Head of caudate nucleus (tissue), 42 donors: Measurements from ENCODE around the gene PDXK.
"Not testable (repeated sequence)": the region's sequence is repeated elsewhere in the genome, so short reads cannot be mapped to it uniquely, and the experiment has no call there.

Experiments
- DNase-seq, 42 donors: peaks; one replicate each; pipeline versions ENCODE4 v3.0.0 to v3.0.0-alpha.2; 2020 to 2021; ENCODE audit warnings: mixed read lengths in 7 of 42
- intact Hi-C: fragments of 100-400 bp; cut with DNase I; formaldehyde crosslinking; loops from one replicate; pipeline ENCODE4 v1.15.0; 2022

The PDXK gene

DNA sequence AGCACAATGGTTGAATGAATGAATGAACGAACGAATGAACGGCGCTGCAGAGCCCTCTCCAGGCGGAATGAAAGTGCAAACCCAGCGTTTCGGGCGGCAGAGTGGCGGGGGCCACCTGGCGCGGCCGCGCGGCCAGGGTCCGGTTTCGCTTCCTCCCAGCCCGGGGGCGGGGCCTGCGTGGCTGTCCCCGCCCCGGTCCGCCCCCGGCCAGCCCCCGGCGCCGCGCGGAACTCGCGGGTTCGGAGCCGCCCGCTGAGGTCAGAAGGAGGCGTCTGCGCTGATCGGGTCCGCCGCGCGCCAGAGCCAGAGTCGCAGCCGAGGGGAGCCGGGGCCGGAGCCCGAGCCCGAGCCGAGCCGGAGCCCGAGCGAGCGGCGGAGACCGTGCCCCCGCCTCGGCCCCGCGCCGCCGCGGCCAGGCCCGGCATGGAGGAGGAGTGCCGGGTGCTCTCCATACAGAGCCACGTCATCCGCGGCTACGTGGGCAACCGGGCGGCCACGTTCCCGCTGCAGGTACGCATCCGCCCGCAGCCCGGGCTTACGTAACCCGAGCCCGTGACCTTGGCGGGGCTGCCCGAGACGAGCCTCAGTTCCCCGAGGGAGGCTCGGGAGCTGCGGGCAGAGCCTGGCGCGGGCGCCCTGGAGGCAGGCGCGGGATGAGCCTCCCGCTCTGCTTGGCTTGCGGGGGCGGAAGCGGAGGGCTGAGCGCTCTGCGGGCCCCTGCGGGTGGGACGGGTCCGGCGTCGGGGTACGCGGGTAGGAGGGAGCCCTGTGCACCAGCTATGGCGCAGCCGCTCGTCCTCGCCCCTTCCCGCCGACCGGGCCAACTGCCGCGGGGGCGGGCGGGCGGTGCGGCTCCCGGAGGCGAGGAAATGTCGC is at the start of gene PDXK:
Gene PDXK (plus strand): TSS at position 258 of the 876 bp plus-strand sequence. CDS start 166 bp downstream, at position 424.
- peak; percentile 58 to 94 (median 87) for DNase-seq
- intact Hi-C loops: no loop called here

DNA sequence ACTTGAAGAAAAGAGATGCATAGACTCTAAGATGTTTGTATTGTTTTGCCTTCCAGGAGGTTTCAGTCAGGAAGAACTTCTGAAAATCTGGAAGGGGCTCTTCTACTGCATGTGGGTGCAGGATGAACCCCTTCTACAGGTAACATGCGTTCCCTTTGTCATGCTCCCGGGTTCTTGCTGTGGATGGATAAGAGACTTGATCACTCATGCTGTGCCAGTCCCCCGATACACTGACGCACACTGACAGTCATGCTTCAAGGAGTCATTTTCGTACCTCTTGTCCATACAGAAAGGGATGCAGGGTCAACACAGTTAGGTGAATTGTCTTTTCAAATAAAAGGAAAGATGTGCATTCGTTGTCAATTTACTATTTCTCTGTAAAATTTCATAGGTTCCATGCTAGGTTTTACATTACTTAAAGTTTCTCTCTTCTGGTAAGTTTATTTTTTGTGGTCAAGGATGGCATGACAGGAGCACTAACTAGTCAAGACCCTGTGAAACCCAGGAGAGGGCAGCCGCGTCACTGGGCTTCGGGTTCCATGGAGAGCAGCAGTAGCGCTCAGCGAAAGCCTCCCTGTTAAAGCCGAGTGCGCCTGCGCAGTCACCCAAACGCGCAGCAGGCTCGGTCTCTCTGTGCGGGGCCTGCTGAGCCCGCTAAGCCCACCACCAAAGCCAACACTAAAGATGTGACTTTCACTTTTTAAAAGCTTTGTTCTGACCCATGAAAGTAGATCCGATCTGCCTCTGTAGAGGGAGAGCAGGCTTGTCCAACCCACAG is 48.9 kb upstream of the PDXK start:
- DNase-seq: peak in 1 of 42 donors; percentile 0
- intact Hi-C loops: no loop called here

DNA sequence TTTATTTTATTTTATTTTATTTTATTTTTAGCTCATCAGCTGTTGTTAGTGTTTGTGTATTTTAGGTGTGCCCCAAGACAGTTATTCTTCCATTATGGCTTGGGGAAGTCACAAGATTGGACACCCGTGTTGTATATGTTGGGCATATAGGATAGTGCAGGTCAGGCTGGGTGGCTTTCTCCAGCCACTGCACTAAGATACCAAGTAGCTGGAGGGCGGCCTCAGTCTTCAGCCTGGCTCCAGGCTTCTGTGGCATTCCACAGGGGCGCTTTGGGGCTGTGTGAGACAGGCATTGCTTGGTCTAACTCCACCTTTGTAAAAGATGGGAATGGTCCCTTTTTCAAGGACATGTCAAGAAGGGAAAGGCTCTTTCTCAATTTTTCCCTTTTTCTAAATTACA is 43.1 kb upstream of the PDXK start:
- DNase-seq: no peak

DNA sequence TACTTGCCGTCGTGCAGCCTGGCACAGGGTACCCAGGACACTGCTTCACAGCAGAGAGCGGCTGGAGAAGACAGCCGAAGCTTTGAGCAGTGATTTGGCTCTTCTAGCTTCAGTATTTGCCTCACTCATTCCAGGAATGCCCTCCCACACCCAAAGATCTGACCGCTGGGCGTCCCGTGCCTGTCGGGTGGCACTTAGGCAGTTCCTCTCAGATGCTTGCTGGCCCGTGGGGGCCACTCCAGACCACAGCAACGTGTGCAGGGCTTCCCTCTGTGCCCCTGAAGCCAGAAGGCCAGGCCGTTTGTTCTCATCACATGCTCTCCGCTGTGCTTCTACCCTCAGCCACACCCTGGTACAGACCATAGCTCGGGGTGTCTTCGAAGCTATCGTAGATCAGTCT is 42.5 kb upstream of the PDXK start:
- no peak for DNase-seq
- intact Hi-C loops: no loop called here

More for the DNA sequence above, 43.1 kb upstream of the PDXK start:
- intact Hi-C loops: no loop called here

DNA sequence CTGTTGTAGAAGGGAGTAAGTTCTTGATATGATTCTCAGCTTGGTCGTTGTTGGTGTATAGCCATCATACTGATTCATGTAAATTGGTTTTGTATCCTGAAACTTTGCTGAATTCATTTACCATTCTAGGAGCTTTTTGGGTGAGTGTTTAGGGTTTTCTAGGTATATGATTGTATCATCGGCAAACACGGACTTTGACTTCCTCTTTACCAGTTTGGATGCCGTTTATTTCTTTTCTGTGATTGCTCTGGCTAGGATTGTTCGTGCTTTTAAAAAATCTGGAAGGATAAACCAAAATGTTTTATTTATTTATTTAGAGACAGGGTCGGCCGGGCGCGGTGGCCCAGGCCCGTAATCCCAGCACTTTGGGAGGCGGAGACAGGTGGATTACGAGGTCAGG is 39.0 kb upstream of the PDXK start:
- no peak for DNase-seq
- intact Hi-C loops: no loop called here

DNA sequence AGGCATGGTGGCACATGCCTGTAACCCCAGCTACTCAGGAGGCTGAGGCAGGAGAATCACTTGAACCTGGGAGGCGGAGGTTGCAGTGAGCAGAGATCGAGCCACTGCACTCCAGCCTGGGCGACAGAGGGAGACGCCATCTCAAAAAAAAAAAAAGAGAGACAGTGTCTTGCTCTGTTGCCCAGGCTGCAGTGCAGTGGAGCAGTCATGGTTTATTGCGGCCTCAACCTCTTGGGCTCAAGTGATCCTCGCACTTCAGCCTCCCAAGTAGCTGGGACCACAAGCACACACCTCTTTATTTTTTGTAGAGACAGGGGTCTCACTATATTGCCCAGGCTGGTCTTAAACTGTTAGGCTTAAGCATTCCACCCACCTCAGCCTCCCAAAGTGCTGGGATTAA is 38.5 kb upstream of the PDXK start:
- DNase-seq, intact Hi-C loops: not testable (repeated sequence)

DNA sequence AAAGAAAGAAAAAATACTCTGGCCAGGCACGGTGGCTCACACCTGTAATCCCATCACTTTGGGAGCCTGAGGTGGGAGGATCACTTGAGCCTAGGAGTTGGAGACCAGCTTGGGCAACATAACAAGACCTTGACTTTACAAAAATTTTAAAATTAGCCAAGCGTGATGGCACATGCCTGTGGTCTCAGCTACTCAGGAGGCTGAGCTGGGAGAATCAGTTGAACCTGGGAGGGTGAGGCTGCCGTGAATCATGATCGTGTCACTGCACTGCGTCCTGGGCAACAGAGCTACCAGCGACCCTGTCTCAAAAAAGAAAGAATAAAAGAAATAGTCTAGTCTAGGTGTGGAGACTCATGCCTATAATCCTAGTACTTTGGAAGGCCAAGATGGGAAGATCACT is 37.3 kb upstream of the PDXK start:
- no peak for DNase-seq
- intact Hi-C loops: no loop called here

DNA sequence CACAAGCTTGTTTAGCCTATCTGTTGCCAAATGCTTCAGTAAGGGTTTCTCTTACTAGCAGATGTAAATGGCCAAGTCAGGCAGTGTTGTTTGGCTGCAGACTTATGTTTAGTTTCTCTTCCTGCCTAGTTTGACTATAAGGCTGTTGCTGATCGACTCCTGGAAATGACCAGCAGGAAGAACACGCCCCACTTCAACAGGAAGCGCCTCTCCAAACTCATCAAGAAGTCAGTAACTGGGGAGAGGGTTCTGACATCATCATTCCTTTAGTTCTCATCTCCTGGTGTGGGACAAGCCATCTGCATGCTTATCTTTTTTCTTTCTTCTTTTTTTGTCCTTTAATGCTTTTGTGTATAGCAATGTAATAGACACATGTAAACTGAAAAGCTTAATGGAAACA is 34.5 kb upstream of the PDXK start:
- DNase-seq: no peak
- intact Hi-C loops: no loop called here

DNA sequence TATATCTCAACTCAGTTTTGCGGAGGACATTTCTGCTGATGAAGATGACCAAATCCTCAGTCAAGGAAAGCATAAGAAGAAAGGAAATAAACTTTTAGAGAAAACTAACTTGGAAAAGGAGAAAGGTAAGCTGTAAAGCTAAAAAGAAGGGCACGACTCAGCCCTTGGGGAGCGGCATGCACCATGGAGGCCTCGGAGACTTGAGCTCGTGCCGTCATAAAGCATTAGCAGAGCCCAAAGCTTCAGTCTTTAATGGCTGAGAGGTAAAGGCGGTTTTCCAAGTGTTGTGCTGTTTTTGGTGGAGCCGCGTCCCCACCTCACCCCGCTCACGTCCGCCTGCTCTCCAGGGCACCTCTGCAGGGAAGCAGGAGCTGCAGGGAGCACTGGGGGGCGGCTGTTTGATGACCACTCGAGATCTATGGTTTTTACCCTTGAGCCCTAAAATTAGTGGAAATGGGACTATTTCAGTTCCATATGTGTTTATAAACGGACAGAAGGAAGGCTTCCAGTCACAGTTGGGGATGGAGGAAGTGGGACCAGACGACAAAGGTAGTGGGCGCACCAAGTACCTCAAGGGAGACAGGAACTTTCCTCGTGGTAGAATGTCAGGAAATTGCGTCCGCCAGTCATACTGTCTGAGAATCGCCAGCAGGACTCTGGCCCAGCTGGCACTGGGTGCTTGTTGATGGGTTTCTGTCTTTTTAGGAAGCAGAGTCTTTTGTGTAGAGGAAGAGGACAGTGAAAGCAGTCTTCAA is 31.9 kb upstream of the PDXK start:
- intact Hi-C loops: no loop called here
- no peak for DNase-seq

DNA sequence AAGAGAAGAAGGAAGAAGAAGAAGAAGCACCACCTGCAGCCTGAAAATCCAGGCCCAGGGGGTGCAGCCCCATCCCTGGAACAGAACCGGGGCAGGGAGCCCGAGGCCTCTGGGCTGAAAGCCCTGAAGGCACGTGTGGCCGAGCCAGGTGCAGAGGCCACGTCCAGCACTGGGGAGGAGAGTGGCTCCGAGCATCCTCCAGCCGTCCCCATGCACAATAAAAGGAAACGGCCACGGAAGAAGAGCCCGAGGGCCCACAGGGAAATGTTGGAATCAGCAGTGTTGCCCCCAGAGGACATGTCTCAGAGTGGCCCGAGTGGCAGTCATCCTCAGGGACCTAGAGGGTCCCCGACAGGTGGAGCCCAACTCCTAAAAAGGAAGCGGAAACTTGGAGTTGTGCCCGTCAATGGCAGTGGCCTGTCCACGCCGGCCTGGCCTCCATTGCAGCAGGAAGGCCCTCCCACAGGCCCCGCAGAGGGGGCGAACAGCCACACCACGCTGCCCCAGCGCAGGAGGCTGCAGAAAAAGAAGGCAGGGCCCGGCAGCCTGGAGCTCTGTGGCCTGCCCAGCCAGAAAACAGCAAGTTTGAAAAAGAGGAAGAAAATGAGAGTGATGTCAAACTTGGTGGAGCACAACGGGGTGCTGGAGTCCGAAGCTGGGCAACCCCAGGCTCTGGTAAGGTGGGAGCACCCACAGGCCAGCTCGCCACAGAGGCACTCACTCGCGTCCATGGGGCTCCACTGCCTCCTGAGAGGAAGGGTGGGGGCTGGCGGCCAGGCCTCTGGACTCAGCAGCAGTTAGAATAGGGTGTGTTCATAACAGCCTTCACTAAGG is 31.1 kb upstream of the PDXK start:
- intact Hi-C loops: no loop called here
- peak in 1 of 42 donors; percentile 26 for DNase-seq

DNA sequence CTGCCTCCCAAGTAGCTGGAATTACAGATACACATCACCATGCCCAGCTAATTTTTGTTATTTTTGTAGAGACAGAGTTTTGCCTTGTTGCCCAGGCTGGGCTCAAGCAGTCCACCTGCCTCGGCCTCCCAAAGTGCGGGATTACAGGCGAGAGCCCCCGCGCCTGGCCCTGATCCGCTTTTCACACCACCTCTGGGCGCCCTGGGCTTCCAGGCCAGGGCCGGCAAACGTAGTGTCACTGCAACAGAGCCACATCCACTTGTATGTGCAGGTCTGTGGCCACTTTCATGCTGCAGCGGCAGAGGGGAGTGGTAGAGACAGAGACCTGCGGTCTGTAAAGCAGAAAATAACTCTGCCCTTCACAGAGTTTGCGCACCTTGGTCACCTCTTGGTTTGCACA is 30.0 kb upstream of the PDXK start:
- no peak for DNase-seq
- intact Hi-C loops: no loop called here

DNA sequence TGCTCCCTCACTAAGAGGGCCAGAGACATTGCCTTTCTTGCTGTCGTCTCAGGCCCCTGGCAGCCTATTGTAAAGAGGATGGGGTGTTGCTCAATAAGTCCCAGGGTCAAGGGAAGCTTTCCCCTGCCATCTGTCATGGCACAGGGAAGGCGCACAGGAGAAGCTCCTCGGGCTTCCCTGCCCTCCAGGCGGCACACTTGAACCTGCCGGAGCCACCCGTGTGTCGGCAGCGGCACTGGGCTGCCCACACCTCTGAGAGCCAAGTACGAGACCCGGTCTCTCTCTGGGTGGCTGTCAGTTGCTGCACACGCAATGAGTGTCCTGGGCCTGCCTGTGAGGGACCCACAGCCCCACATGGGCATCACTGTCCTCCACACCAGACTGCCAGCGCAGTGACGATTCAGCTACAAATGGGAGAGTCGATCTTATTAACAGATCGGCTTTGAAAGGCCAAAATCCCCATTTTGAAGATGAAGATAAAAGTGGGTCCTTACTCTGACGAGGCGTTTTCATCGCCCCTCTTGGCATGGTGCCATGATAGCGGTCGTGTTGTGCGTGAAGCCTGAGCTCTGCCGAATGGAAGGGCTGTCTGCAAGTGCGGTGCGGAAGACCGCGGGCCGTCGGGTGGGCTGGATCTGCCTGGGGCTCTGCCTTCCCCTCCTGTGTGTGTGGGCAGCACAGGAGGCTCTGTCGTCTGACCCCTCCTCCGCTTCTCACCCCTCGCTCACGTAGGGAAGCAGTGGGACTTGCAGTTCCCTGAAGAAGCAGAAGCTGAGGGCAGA is 29.2 kb upstream of the PDXK start:
- no peak for DNase-seq
- intact Hi-C loops: no loop called here

DNA sequence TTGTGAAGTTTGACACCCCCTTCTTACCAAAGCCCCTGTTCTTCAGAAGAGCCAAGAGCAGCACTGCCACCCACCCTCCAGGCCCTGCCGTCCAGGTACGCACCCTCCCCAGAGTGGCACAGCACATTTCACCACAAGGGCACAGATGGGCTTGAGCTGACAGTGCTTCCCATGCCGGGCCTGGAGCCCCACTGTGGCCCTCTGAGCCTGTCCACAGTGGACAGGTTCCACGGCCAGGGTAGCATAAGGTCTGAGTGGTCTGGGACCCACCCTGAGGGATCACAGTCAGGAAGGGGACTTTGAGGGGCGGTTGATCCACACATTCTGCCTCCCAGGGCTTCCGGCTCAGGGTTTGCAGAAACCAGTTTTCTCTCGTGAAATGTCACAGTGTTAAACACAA is 28.6 kb upstream of the PDXK start:
- intact Hi-C loops: no loop called here
- peak in 1 of 42 donors; percentile 37 for DNase-seq

DNA sequence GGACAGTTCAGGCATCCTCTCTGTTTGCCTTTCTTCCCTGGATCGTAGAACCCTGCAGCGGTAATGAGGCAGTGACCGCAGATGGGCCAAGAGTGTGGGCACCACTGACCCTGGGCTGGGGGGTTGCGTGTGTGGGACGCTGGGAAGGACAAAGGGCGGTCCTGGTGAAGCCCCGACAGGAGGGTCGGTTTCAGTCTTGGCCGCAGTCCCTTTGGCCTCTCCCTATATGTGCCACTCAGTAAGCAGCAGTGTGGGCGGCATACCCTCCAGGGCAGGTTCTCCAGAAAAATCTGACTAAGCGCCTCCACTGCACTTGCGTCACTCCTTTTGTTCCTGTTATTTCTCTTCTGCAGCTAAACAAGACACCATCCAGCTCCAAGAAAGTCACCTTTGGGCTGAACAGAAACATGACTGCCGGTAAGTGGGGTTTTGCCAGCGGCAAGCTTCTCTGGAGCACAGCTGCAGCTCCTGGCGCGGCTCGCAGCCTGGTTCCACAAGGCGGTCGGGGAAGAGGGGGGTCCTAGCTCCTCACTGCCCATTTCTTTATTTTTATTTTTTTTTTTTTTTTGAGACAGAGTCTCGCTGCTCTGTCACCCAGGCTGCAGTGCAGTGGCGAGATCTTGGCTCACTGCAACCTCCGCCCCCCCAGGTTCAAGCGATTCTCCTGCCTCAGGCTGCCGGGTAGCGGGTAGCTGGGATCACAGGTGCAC is 27.7 kb upstream of the PDXK start:
- DNase-seq: peak in 3 of 42 donors; percentile 15 to 39 (median 23)
- intact Hi-C loops: no loop called here

DNA sequence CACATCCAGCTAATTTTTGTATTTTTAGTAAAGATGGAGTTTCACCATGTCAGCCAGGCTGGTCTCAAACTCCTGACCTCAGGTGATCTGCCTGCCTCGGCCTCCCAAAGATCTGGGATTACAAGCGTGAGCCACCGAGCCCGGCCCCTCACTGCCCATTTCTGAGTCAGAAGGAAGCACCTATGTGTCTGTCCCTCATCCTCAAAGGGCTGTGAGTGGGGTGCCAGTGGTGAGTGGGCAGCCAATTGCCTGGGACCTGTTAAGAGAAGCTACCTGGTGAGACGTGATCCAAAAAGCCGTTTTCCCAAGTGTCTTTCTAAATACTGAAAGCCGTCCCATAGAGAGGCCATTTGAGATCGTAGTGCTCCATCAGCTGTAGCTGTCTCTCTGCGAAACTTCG is 27.1 kb upstream of the PDXK start:
- DNase-seq: peak in 1 of 42 donors; percentile 14
- intact Hi-C loops: no loop called here

DNA sequence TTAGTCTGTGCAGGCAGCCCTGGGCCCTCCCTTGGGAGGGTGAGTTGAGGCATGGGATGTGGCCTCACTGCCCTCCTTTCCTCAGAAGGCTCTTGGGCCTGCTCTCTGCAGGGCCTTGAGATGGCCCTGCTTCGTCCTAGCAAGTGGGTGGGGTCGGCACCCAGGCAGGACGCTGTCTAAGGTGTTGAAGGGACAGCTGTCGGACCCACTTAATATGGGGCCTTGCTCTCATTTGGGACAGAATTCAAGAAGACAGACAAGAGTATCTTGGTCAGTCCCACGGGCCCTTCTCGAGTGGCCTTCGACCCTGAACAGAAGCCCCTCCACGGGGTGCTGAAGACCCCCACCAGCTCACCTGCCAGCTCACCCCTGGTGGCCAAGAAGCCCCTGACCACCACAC is 26.0 kb upstream of the PDXK start:
- DNase-seq: peak in 1 of 42 donors; percentile 30
- intact Hi-C loops: no loop called here

DNA sequence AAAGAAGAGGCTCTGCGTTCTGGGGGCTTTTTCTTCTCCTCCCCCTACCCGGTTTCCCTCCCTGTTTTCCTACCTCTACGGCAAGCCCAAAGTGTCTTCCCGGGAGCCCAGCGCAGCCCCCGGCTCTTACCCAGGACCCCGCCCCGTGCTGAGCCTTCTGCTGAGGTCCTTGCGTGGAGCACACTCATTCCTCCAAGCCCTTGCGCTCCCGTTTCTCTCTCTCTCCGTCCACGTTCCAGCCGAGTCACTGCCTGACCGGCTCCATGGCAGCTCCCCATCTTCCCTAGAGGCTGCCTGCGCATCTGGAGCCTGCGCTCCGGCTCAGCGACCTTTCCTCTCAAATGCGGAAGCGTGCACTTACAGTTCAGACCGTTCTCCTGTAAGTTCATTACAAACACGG is 24.9 kb upstream of the PDXK start:
- intact Hi-C loops: no loop called here
- DNase-seq: peak in 1 of 42 donors; percentile 29
